Dermis microvascular lymphatic vessel endothelial cell (primary cell): Measurements from ENCODE around the gene RGMB. TPM values are rescaled to one million over a fixed set of nuclear protein-coding genes. Genes with fewer than 3 reads are reported as not detected.

Experiments used
- DNase-seq, 2 donors: peaks; one replicate each; pipeline versions ENCODE4 v3.0.0 to v3.0.0-alpha.2; 2010; ENCODE audit warnings: low read depth in 2 of 2
- total RNA-seq: library from RNA; depleted of rRNA; stranded (reverse); fragments of >200 nt; gene quantifications from 2 replicates; pipeline ENCODE4 v1.2.1, GENCODE V29; 2014

Gene RGMB
- total RNA-seq, 1 donor from 2014 or later: 6.8 TPM

GRCh38 chr5:98784411-98784810, 10.9 kb downstream of the RGMB start:
- DNase-seq: no peak

GRCh38 chr5:98785244-98785643, 11.8 kb downstream of the RGMB start:
- DNase-seq: no peak

- DNase-seq: no peak
Observed at GRCh38 chr5:98786191-98786853, 12.9 kb downstream of the RGMB start.

GRCh38 chr5:98787131-98787719, 13.8 kb downstream of the RGMB start:
- DNase-seq: no peak

GRCh38 chr5:98789029-98789428, 15.6 kb downstream of the RGMB start:
- no peak for DNase-seq

- no peak for DNase-seq
Observed at GRCh38 chr5:98791001-98791519, 17.6 kb downstream of the RGMB start.

GRCh38 chr5:98791898-98792580, 18.6 kb downstream of the RGMB start:
- no peak for DNase-seq

GRCh38 chr5:98793223-98793622, 19.8 kb downstream of the RGMB start:
- no peak for DNase-seq

GRCh38 chr5:98794001-98794400, 20.5 kb downstream of the RGMB start:
- DNase-seq: no peak

- no peak for DNase-seq
Observed at GRCh38 chr5:98794414-98795080, 21.1 kb downstream of the RGMB start.

GRCh38 chr5:98795243-98795642, 21.8 kb downstream of the RGMB start:
- no peak for DNase-seq

GRCh38 chr5:98796197-98796972, 22.9 kb downstream of the RGMB start:
- peak; percentile 52 to 60 for DNase-seq

GRCh38 chr5:98798371-98798770, 24.9 kb downstream of the RGMB start:
- no peak for DNase-seq

- no peak for DNase-seq
Observed at GRCh38 chr5:98798847-98799246, 25.4 kb downstream of the RGMB start.

- no peak for DNase-seq
Observed at GRCh38 chr5:98804066-98804465, 30.6 kb downstream of the RGMB start.

- DNase-seq: no peak
Observed at GRCh38 chr5:98805070-98805469, 31.6 kb downstream of the RGMB start.

GRCh38 chr5:98807806-98808205, 34.3 kb downstream of the RGMB start:
- no peak for DNase-seq

GRCh38 chr5:98810206-98810605, 36.7 kb downstream of the RGMB start:
- no peak for DNase-seq

GRCh38 chr5:98813755-98814154, 40.3 kb downstream of the RGMB start:
- DNase-seq: no peak

- peak in 1 of 2 donors; percentile 11 for DNase-seq
Observed at GRCh38 chr5:98816582-98817222, 43.2 kb downstream of the RGMB start.
